Pancreas (tissue), 10 donors: ENCODE results near the gene RAD51B. TPM values are rescaled to one million over a fixed set of nuclear protein-coding genes. Genes with fewer than 3 reads are reported as not detected.

Experiments used
- ATAC-seq, 4 donors: fragments of 200-7000 bp; cut with Tn5 transposase; one replicate each; pipeline versions ENCODE4 v1.8.0 to v1.9.1; 2020; ENCODE audit warnings: mild to moderate bottlenecking in 4 of 4, moderate library complexity in 4 of 4
- DNase-seq, 6 donors: peaks; one replicate each; pipeline ENCODE4 v3.0.0-alpha.2; 2020
- FAIRE-seq: peaks from 2 replicates; lab custom pipeline; 2012; peaks lifted over from hg19 to GRCh38; lab: Jason Lieb, UNC
- H3K27ac ChIP-seq, 4 donors: fragments of 200-600 bp; sonication (generic); 1 replicate in 3 of 4; 2 replicates in 1 of 4; pipeline versions ENCODE4 v1.5.0 to v1.8.0; 2020
- H3K27me3 ChIP-seq, 4 donors: fragments of 200-600 bp; one replicate each; pipeline ENCODE4 v1.8.0; 2021
- H3K36me3 ChIP-seq, 3 donors: fragments of 200-600 bp; sonication (generic) in 1 of 3; one replicate each; pipeline versions ENCODE4 v1.5.0 to v1.8.0; 2020 to 2021
- H3K4me1 ChIP-seq, 3 donors: fragments of 200-600 bp; one replicate each; pipeline ENCODE4 v1.8.0; 2021
- H3K4me3 ChIP-seq, 4 donors: fragments of 200-600 bp; sonication (generic) in 2 of 4; one replicate each; pipeline versions ENCODE4 v1.5.0 to v1.8.0; 2020 to 2021
- H3K9me3 ChIP-seq, 4 donors: fragments of 200-600 bp; one replicate each; pipeline ENCODE4 v1.8.0; 2021
- WGBS, 2 donors: extraction: QIAGEN DNeasy Blood & Tissue Kit; methylation state at CpG; one replicate each; pipeline ENCODE4 v1.1.7; 2013; 5-methylcytosine and 5-hydroxymethylcytosine counted together
- intact Hi-C, 3 donors: fragments of 100-400 bp; cut with DNase I; formaldehyde crosslinking; loops; one replicate each; pipeline versions ENCODE4 v1.11.1 to v1.14.2; 2022
- polyA plus RNA-seq, 2 donors: library from polyadenylated mRNA; stranded (reverse); fragments of 200-250 nt; gene quantifications; one replicate each; pipeline ENCODE4 v1.2.3, GENCODE V29; 2013
- total RNA-seq, 6 donors: library from RNA; stranded (reverse); fragmentation: NEBNext Ultra II Directional in 4 of 6; extraction: Animal tissue kit (Norgen Biotek cat#: 25700) in 4 of 6; gene quantifications; one replicate each; pipeline versions ENCODE4 v1.2.1 to v1.2.4, GENCODE V29; 2021 to 2023
- TF ChIP-seq, protein P1 (sequence below), 4 donors: fragments of 200-600 bp; sonication (generic) in 3 of 4; IDR thresholded peaks; one replicate each; pipeline versions ENCODE4 v1.5.0 to v1.8.0; 2021; ENCODE audit warnings: antibody characterized with exemption in 4 of 4
- donor health status: healthy with polysubstance abuse.
- donor health status: DM: no; HTN: no; CAD: no; lungs with moderate emphysema.
- donor health status: DM: no; HTN: no; CAD: no.
- donor health status: control.
- donor health status: control.
- donor health status: Bipolar disorder and iron deficiency.
- donor health status: DM: yes; HTN: yes; CAD: no.
- donor health status: DM: no; HTN: no; CAD: no.
- donor health status: DM: no; HTN: no; CAD: no.
- donor health status: DM: yes; HTN: yes; CAD: no.

RAD51B gene
- total and polyA plus RNA-seq, 8 donors = 1.1 to 17.3 (median 5.8) TPM

DNA sequence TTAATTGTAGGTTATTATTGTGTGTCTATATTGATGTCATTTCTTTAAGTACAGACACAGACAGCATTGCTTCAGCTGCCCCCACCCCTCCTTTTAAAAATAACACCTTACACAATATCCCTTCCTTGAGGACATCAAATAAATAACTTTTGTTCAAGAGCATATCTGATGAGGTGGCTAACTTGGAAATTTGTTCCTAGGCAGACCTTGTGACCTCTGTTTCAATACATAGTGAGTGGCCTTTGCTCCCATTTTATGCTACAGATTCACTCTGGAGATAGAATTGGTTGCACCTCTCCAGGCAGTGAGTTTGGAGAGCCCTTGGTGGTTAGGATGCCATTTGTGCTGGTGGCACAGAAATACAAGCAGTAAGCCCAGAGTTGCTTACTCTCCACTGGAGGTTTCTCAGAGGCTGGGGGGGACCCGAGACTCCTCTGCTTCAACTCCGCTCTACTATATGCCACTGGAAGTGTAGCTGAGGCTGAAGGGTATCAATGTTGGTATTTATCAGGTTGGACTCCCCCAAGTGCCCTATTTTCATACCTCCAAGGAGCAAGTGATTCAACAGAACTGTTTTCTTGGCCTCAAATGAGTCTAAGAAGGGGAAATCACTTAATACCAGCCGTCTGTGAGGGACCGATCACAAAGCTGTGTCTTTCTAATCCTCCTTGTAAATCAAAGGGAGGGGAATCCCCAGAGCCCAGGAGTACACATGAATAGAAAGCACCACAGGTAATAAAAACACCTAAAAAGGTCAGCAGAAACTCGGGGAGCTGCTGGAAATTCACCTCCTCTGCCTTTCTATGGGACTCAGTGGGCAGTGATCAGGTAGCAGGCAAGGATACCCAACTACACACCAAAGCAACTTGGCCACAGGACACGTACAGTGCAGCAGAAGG lies 463.1 kb downstream of the RAD51B start:
- FAIRE-seq (no peak), DNase-seq (no peak), ATAC-seq (no peak)
- Histone ChIP-seq H3K36me3 (no peaks in the 10 kb centered on the region), H3K4me1 (peaks cover 0 to 10% (median 0%) of the 10 kb centered on the region in 3 donors), H3K4me3 (no peak overlapping the region), H3K9me3 (no peaks in the 10 kb centered on the region), H3K27me3 (no peaks in the 10 kb centered on the region), H3K27ac (no peak overlapping the region)
- WGBS, 2 donors = 88 to 94% methylated on average over 6 of the region's 6 CpGs
- TF ChIP-seq, protein P1, sequence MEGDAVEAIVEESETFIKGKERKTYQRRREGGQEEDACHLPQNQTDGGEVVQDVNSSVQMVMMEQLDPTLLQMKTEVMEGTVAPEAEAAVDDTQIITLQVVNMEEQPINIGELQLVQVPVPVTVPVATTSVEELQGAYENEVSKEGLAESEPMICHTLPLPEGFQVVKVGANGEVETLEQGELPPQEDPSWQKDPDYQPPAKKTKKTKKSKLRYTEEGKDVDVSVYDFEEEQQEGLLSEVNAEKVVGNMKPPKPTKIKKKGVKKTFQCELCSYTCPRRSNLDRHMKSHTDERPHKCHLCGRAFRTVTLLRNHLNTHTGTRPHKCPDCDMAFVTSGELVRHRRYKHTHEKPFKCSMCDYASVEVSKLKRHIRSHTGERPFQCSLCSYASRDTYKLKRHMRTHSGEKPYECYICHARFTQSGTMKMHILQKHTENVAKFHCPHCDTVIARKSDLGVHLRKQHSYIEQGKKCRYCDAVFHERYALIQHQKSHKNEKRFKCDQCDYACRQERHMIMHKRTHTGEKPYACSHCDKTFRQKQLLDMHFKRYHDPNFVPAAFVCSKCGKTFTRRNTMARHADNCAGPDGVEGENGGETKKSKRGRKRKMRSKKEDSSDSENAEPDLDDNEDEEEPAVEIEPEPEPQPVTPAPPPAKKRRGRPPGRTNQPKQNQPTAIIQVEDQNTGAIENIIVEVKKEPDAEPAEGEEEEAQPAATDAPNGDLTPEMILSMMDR (IDR thresholded peaks at IDR 0.05) = no peak
- intact Hi-C loops = no loop called here

- FAIRE-seq (no peak), ATAC-seq (peak in 3 of 4 donors; percentile 26 to 41 (median 35)), DNase-seq (peak in 1 of 6 donors; percentile 21)
- no peak overlapping the region for H3K4me3 ChIP-seq
- 87 to 92% methylated on average over 11 of the region's 11 CpGs for WGBS, 2 donors
- no peaks in the 10 kb centered on the region for H3K36me3 ChIP-seq
- TF ChIP-seq, protein P1 (IDR thresholded peaks at IDR 0.05) = no peak
- intact Hi-C loops = no loop called here
- no peaks in the 10 kb centered on the region for H3K9me3 ChIP-seq
- no peak overlapping the region for H3K27ac ChIP-seq
- peaks cover 0 to 10% (median 0%) of the 10 kb centered on the region in 3 donors for H3K4me1 ChIP-seq
- no peaks in the 10 kb centered on the region for H3K27me3 ChIP-seq
These were observed 464.0 kb downstream of the RAD51B start for GRCh38 chr14:68283378-68284123.

DNA sequence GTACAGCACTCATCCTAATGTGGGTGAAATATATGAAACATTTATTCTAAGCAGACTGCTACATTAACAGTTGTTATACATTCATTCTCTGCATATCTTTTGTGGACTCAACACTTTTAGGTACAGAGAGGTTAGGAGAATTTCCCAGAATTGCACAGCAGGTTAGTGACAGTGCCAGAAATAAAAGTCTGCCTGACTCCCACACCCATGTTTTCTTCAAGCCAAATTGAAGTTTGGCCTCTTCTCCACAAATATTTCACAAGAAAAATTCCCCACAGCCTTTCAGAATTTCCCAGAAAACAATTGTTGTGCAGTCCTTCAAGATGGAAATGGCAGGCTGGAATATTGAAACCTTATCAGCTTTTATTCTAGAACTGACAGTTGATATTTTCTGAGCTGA lies 464.8 kb downstream of the RAD51B start:
- intact Hi-C loops = no loop called here
- no peaks in the 10 kb centered on the region for H3K36me3 ChIP-seq
- H3K9me3 ChIP-seq = no peaks in the 10 kb centered on the region
- H3K27ac ChIP-seq = no peak overlapping the region
- ATAC-seq = peak in 3 of 4 donors; percentile 15 to 38 (median 37)
- no peak for DNase-seq
- TF ChIP-seq, protein P1 (IDR thresholded peaks at IDR 0.05) = no peak
- FAIRE-seq = no peak
- peaks cover 0 to 4% (median 0%) of the 10 kb centered on the region in 3 donors for H3K4me1 ChIP-seq
- no peak overlapping the region for H3K4me3 ChIP-seq
- H3K27me3 ChIP-seq = no peaks in the 10 kb centered on the region

GRCh38 chr14:68284834-68285233 lies 465.3 kb downstream of the RAD51B start:
- 94 to 98% methylated on average over 6 of the region's 6 CpGs for WGBS, 2 donors
- DNase-seq (no peak), FAIRE-seq (no peak), ATAC-seq (no peak)
- intact Hi-C loops = no loop called here
- no peak overlapping the region for H3K4me3 ChIP-seq
- H3K27ac ChIP-seq = peak overlapping the region in 1 of 4 donors; percentile 16
- peaks cover 0 to 4% (median 0%) of the 10 kb centered on the region in 3 donors for H3K4me1 ChIP-seq
- H3K27me3 ChIP-seq = no peaks in the 10 kb centered on the region
- H3K9me3 ChIP-seq = no peaks in the 10 kb centered on the region
- TF ChIP-seq, protein P1 (IDR thresholded peaks at IDR 0.05) = no peak
- H3K36me3 ChIP-seq = no peaks in the 10 kb centered on the region
